Measurements from ENCODE around the gene CSRP1. TPM values are rescaled to one million over a fixed set of nuclear protein-coding genes. Genes with fewer than 3 reads are reported as not detected.

CSRP1 gene
- total and polyA plus RNA-seq, 2 experiments from 2014 or later, result 5.8 to 29.9 TPM

- Mint-ChIP-seq H3K9me3 (no peaks in the 10 kb centered on the region), H3K4me3 (no peak overlapping the region), H3K4me1 (peaks cover 30% of the 10 kb centered on the region), H3K27me3 (ENCODE audit: insufficient read depth, low read depth, poor library complexity) (peaks cover 8% of the 10 kb centered on the region), H3K27ac (no peak overlapping the region), H3K36me3 (ENCODE audit: low read depth) (no peaks in the 10 kb centered on the region)
- Histone ChIP-seq H3K27me3 (ENCODE audit: insufficient read depth) (no peaks in the 10 kb centered on the region), H2AFZ (peak overlapping the region; percentile 98), H3K79me2 (replicated peaks; ENCODE audit: insufficient read depth) (no peaks in the 10 kb centered on the region), H3K4me3 (peak overlapping the region; percentile 41; the same call in 1 of the 2 replicates), H3K9me2 (ENCODE audit: insufficient read depth) (no peaks in the 10 kb centered on the region), H4K20me1 (replicated peaks; ENCODE audit: insufficient read depth) (no peaks in the 10 kb centered on the region), H3K27ac (ENCODE audit: low read depth) (peak overlapping the region; percentile 66; the same call in 1 of the 2 replicates), H3K4me2 (peak overlapping the region; percentile 69), H3K4me1 (ENCODE audit: insufficient read depth) (peaks cover 36% of the 10 kb centered on the region), H3F3A (replicated peaks; ENCODE audit: low read depth) (peaks cover 7% of the 10 kb centered on the region; the same call in 1 of the 2 replicates), H3K36me3 (ENCODE audit: insufficient read depth) (no peaks in the 10 kb centered on the region)
- ATAC-seq, result no peak; the same call in 2 of the 3 replicates
- no peak for TF ChIP-seq REST (IDR thresholded peaks at IDR 0.05; ENCODE audit: unreplicated experiment)
- no peak for TF ChIP-seq ETS1 (IDR thresholded peaks at IDR 0.05)
- no peak for TF ChIP-seq ZNF331 (CRISPR knock-in tag; IDR thresholded peaks at IDR 0.05; ENCODE audit: low read depth)
- no peak for TF ChIP-seq STAT1 (IDR thresholded peaks at IDR 0.05; ENCODE audit: unreplicated experiment)
- no peak for TF ChIP-seq CTCF (conservative IDR thresholded peaks at IDR 0.05; ENCODE audit: low read depth in 2 of 2)
- no peak for TF ChIP-seq ZNF114 (CRISPR knock-in tag; IDR thresholded peaks at IDR 0.05)
- TF ChIP-seq EZH2 (IDR thresholded peaks at IDR 0.05; ENCODE audit: low read depth, unreplicated experiment), result no peak
- no peak for TF ChIP-seq ZNF462 (CRISPR knock-in tag; IDR thresholded peaks at IDR 0.05)
- TF ChIP-seq CREB1 (CRISPR knock-in tag; IDR thresholded peaks at IDR 0.05; ENCODE audit: low read depth), result no peak
- TF ChIP-seq POLR2AphosphoS5 (IDR thresholded peaks at IDR 0.05; ENCODE audit: low read depth), result no peak
- TF ChIP-seq NANOG (IDR thresholded peaks at IDR 0.05; ENCODE audit: borderline replicate concordance), result no peak
- TF ChIP-seq EZH2phosphoT487 (IDR thresholded peaks at IDR 0.05; ENCODE audit: unreplicated experiment), result no peak
- TF ChIP-seq JUNB (IDR thresholded peaks at IDR 0.05; ENCODE audit: unreplicated experiment), result no peak
- DNase-seq (ENCODE audit: low spot score), result peak; percentile 38
Measured at GRCh38 chr1:201448990-201449389, 57.9 kb downstream of the CSRP1 start.
